ENCODE measurements around the gene DVL3. TPM values are rescaled to one million over a fixed set of nuclear protein-coding genes. Genes with fewer than 3 reads are reported as not detected.

The DVL3 gene
- total RNA-seq, 1 donor from 2014 or later, result 112 TPM

- Mint-ChIP-seq H3K27ac (no peak overlapping the region), H3K9me3 (ENCODE audit: low read depth) (no peaks in the 10 kb centered on the region), H3K27me3 (no peaks in the 10 kb centered on the region), H3K4me3 (ENCODE audit: low read depth) (no peak overlapping the region), H3K36me3 (ENCODE audit: insufficient read depth) (peaks cover 9% of the 10 kb centered on the region), H3K4me1 (ENCODE audit: low read depth) (peaks cover 14% of the 10 kb centered on the region)
- no peak for DNase-seq (ENCODE audit: low spot score, unreplicated experiment)
- no peak for TF ChIP-seq CTCF (IDR thresholded peaks at IDR 0.05; ENCODE audit: unreplicated experiment)
These were observed 16.4 kb downstream of the DVL3 start for GRCh38 chr3:184171562-184171961.

DNA sequence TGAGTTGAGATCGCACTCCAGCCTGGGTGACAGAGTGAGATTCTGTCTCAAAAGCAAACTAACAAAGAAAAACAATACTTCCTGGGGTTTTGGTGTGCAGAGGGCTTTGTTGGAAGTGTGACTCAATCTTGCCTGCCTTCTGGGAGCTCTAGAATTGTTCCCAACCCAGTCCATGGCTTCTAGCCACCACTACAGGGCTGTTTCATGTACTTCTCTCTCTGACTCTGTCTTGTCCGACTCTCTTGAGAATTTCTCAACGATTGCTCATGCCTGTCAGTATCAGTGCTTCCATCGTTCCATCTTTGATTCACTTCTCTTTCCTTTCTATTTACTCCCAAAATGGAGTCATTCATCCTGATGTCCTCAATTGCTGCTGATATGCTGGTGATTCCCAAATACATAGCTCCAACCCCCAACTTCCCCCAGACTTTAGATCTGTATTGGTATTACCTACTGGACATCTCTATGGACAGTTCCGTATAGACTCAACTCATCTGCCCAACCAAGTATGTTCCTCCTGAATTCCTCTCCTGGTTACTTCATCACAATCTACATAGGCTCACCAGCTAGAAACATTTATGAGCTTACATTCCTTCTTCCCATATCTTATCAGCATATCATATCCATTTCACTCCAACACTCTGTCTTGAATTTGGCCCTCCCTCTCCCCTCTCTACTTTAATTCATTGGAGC, 17.6 kb downstream of the DVL3 start:
- H3K9me3 Mint-ChIP-seq (ENCODE audit: low read depth), result no peaks in the 10 kb centered on the region

GRCh38 chr3:184173374-184173722, 18.2 kb downstream of the DVL3 start:
- H3K4me1 Mint-ChIP-seq (ENCODE audit: low read depth), result peaks cover 16% of the 10 kb centered on the region
- no peak overlapping the region for H3K4me3 Mint-ChIP-seq (ENCODE audit: low read depth)
- DNase-seq (ENCODE audit: low spot score, unreplicated experiment), result no peak
- H3K36me3 Mint-ChIP-seq (ENCODE audit: insufficient read depth), result peaks cover 9% of the 10 kb centered on the region
- H3K27ac Mint-ChIP-seq, result no peak overlapping the region
- H3K27me3 Mint-ChIP-seq, result no peaks in the 10 kb centered on the region
- H3K9me3 Mint-ChIP-seq (ENCODE audit: low read depth), result no peaks in the 10 kb centered on the region
- no peak for TF ChIP-seq CTCF (IDR thresholded peaks at IDR 0.05; ENCODE audit: unreplicated experiment)

More for the DNA sequence above, 17.6 kb downstream of the DVL3 start:
- DNase-seq (ENCODE audit: low spot score, unreplicated experiment), result no peak
- no peak overlapping the region for H3K27ac Mint-ChIP-seq
- no peaks in the 10 kb centered on the region for H3K27me3 Mint-ChIP-seq
- H3K36me3 Mint-ChIP-seq (ENCODE audit: insufficient read depth), result peaks cover 9% of the 10 kb centered on the region
- H3K4me3 Mint-ChIP-seq (ENCODE audit: low read depth), result no peak overlapping the region
- TF ChIP-seq CTCF (IDR thresholded peaks at IDR 0.05; ENCODE audit: unreplicated experiment), result no peak
- H3K4me1 Mint-ChIP-seq (ENCODE audit: low read depth), result peaks cover 16% of the 10 kb centered on the region

- no peaks in the 10 kb centered on the region for H3K9me3 Mint-ChIP-seq (ENCODE audit: low read depth)
- DNase-seq (ENCODE audit: low spot score, unreplicated experiment), result no peak
- no peak for TF ChIP-seq CTCF (IDR thresholded peaks at IDR 0.05; ENCODE audit: unreplicated experiment)
- no peaks in the 10 kb centered on the region for H3K27me3 Mint-ChIP-seq
- peaks cover 16% of the 10 kb centered on the region for H3K4me1 Mint-ChIP-seq (ENCODE audit: low read depth)
- peaks cover 10% of the 10 kb centered on the region for H3K36me3 Mint-ChIP-seq (ENCODE audit: insufficient read depth)
- H3K4me3 Mint-ChIP-seq (ENCODE audit: low read depth), result peak overlapping the region; percentile 87
- peak overlapping the region; percentile 76 for H3K27ac Mint-ChIP-seq
These were observed 19.1 kb downstream of the DVL3 start for GRCh38 chr3:184174284-184174645.

DNA sequence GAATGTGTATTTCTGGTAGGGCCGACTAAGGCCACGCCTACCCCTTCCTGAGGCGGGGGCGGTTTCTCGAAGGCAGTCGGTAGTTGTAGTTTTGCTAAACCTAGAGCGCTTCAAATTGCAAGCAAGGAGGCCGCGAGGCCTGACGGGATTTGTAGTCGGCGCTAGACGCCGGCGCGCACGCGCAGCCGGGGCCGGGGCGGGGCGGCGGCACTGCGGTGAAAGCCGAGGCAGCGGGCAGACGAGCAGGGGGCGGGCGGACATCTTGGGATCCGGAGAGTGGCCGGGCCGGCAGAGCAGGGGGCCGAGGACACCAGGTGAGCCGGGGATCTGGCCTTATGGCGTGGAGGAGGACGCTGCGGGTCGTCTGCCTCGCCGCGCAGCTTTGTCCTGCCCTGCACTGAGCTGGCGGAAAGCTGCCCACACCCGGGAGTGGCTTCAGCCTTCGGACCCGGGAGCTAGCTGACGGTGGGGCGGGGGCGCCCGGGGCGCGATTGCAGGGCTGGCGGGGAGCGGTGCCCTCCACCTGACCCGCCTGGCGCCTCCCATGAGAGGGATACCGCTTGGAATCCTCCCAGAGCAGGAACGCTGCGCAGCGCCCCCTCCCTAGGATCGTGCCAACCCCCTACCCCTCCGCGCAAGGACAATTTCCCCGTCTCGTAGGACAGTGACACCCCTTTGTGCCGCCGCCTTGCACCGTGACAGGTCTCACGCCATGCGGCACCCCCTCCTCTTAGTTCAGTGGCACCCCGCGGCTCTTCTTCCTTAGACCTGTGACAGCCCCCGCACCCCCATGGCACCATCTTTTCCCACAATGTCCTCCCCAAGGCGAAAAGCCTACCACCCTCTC, 19.7 kb downstream of the DVL3 start, which contains the start of gene AP2M1:
TSS of gene AP2M1 (plus strand) at position 210 of the 847 bp plus-strand sequence. CDS start 2,139 bp downstream, outside the sequence.
- H3K4me3 Mint-ChIP-seq (ENCODE audit: low read depth), result peak within 1 kb of the TSS; percentile 87
- peak; percentile 98 for DNase-seq (ENCODE audit: low spot score, unreplicated experiment)
- H3K4me1 Mint-ChIP-seq (ENCODE audit: low read depth), result peaks cover 16% of the 10 kb centered on the region
- peak; percentile 9 for TF ChIP-seq CTCF (IDR thresholded peaks at IDR 0.05; ENCODE audit: unreplicated experiment)
- peaks cover 11% of the 10 kb centered on the region for H3K36me3 Mint-ChIP-seq (ENCODE audit: insufficient read depth)
- H3K27ac Mint-ChIP-seq, result peak within 1 kb of the TSS; percentile 91
- no peaks in the 10 kb centered on the region for H3K9me3 Mint-ChIP-seq (ENCODE audit: low read depth)
- H3K27me3 Mint-ChIP-seq, result no peaks in the 10 kb centered on the region
